ENCODE measurements around the gene CPSF7.

GRCh38 chr11:61406991-61407728 is 22.6 kb downstream of the CPSF7 start:
- TF ChIP-seq PRDM10 (tag by site-specific recombination; IDR thresholded peaks at IDR 0.05) (no peak), CTCF (tag by site-specific recombination; IDR thresholded peaks at IDR 0.05) (no peak), ZEB2 (tag by site-specific recombination; IDR thresholded peaks at IDR 0.05) (no peak), HOXC10 (CRISPR knock-in tag; IDR thresholded peaks at IDR 0.05) (no peak), ZNF623 (tag by site-specific recombination; IDR thresholded peaks at IDR 0.05) (no peak)
- TF ChIP-seq, protein P1, sequence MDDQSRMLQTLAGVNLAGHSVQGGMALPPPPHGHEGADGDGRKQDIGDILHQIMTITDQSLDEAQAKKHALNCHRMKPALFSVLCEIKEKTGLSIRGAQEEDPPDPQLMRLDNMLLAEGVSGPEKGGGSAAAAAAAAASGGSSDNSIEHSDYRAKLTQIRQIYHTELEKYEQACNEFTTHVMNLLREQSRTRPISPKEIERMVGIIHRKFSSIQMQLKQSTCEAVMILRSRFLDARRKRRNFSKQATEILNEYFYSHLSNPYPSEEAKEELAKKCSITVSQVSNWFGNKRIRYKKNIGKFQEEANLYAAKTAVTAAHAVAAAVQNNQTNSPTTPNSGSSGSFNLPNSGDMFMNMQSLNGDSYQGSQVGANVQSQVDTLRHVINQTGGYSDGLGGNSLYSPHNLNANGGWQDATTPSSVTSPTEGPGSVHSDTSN (CRISPR knock-in tag; IDR thresholded peaks at IDR 0.05), result no peak

All from HEK293 (cell line).